Cardiac muscle cell (in vitro differentiated cells and primary cell): ENCODE measurements around the gene ICAM1. TPM values are rescaled to one million over a fixed set of nuclear protein-coding genes. Genes with fewer than 3 reads are reported as not detected.
A peak's percentile ranks its signal among the peaks of the same experiment; 100 is the strongest.

ENCODE experiments used
- DNase-seq, 2 donors: peaks; one replicate each; pipeline versions ENCODE4 v3.0.0 to v3.0.0-alpha.2; 2010 to 2017; ENCODE audit warnings: low read depth in 1 of 2, low spot score in 1 of 2
- H3K27ac ChIP-seq: fragments of 200-600 bp; sonication (generic); 2 replicates; pipeline ENCODE4 v1.5.1; 2016
- H3K27me3 ChIP-seq: fragments of 200-600 bp; sonication (generic); 2 replicates; pipeline ENCODE4 v1.6.0; 2016; ENCODE audit warnings: control low read depth
- H3K36me3 ChIP-seq: fragments of 200-600 bp; sonication (generic); 2 replicates; pipeline ENCODE4 v1.5.1; 2016; ENCODE audit warnings: control low read depth
- H3K4me1 ChIP-seq: fragments of 200-600 bp; sonication (generic); 2 replicates; pipeline ENCODE4 v1.8.1; 2017; ENCODE audit warnings: low read depth, mild to moderate bottlenecking, mixed run types
- H3K4me3 ChIP-seq: fragments of 200-600 bp; sonication (generic); 2 replicates; pipeline ENCODE4 v1.5.1; 2016; ENCODE audit warnings: mild to moderate bottlenecking
- H3K9me3 ChIP-seq: fragments of 200-600 bp; sonication (generic); 2 replicates; pipeline ENCODE4 v1.5.1; 2017; ENCODE audit warnings: low read depth, mild to moderate bottlenecking, control low read depth
- polyA plus RNA-seq: library from polyadenylated mRNA; unstranded; fragments of >200 nt; fragmentation: Nextera tagmentation; extraction: Ambion mirVana; gene quantifications from 2 replicates; pipeline ENCODE4 v1.2.1, GENCODE V29; 2016
- total RNA-seq: library from RNA; depleted of rRNA; stranded (reverse); fragments of >200 nt; gene quantifications from 2 replicates; pipeline ENCODE4 v1.2.3, GENCODE V29; 2016
- TF ChIP-seq, protein P1 (sequence below): IDR thresholded peaks from 2 replicates; pipeline ENCODE4 v1.5.1; 2012; ENCODE audit warnings: low read depth, mild to moderate bottlenecking, low read length

The ICAM1 gene
- total and polyA plus RNA-seq, 2 experiments from 2014 or later, result 0.57 to 0.77 TPM

DNA sequence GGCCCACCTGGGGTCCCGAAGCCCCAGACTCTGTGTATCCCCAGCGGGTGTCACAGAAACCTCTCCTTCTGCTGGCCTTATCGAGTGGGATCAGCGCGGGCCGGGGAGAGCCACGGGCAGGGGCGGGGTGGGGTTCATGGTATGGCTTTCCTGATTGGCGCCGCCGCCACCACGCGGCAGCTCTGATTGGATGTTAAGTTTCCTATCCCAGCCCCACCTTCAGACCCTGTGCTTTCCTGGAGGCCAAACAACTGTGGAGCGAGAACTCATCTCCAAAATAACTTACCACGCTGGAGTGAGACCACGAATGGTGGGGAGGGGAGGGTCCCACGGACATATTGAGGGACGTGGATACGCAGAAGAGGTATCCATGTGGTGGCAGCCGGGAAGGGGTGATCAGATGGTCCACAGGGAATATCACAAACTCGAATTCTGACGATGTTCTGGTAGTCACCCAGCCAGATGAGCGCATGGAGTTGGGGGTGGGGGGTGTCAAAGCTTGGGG is 17.8 kb downstream of the ICAM1 start:
- DNase-seq, result peak; percentile 55 to 65
- Histone ChIP-seq H3K36me3 (no peaks in the 10 kb centered on the region), H3K27me3 (peaks cover 67% of the 10 kb centered on the region), H3K4me1 (no peaks in the 10 kb centered on the region), H3K4me3 (peak overlapping the region; percentile 50), H3K27ac (no peak overlapping the region), H3K9me3 (no peaks in the 10 kb centered on the region)
- TF ChIP-seq, protein P1, sequence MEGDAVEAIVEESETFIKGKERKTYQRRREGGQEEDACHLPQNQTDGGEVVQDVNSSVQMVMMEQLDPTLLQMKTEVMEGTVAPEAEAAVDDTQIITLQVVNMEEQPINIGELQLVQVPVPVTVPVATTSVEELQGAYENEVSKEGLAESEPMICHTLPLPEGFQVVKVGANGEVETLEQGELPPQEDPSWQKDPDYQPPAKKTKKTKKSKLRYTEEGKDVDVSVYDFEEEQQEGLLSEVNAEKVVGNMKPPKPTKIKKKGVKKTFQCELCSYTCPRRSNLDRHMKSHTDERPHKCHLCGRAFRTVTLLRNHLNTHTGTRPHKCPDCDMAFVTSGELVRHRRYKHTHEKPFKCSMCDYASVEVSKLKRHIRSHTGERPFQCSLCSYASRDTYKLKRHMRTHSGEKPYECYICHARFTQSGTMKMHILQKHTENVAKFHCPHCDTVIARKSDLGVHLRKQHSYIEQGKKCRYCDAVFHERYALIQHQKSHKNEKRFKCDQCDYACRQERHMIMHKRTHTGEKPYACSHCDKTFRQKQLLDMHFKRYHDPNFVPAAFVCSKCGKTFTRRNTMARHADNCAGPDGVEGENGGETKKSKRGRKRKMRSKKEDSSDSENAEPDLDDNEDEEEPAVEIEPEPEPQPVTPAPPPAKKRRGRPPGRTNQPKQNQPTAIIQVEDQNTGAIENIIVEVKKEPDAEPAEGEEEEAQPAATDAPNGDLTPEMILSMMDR, result no peak

DNA sequence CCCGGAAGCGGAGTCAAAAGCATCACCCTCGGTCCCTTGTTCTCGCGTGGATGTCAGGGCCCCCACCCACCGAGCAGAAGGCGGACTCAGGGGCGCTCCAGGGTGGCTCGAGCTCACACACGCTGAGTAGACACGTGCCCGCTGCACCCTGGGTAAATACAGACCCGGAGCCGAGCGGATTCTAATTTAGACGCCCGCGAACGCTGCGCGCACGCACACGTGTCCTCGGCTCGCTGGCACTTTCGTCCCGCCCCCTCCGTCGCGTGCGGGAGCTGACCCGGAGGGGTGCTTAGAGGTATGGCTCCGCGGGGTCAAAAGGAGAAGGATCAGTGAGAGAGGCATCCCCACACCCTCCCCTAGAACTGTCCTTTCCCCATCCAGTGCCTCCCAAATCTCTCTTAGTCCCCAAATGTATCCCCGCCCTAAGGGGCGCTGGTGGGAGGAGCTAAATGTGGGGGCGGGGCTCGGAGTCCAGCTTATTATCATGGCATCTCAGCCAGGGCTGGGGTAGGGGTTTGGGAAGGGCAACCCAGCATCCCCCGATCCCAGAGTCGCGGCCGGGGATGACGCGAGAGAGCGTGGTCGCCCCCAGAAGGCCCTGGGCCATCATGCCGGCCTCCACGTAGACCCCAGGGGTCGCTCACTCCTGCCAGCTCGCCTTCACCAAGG is 18.4 kb downstream of the ICAM1 start:
- H3K27ac ChIP-seq, result no peak overlapping the region
- no peaks in the 10 kb centered on the region for H3K4me1 ChIP-seq
- H3K4me3 ChIP-seq, result peak overlapping the region; percentile 50
- H3K36me3 ChIP-seq, result no peaks in the 10 kb centered on the region
- peak; percentile 58 to 77 for DNase-seq
- TF ChIP-seq, protein P1, result no peak
- peaks cover 73% of the 10 kb centered on the region for H3K27me3 ChIP-seq
- no peaks in the 10 kb centered on the region for H3K9me3 ChIP-seq

DNA sequence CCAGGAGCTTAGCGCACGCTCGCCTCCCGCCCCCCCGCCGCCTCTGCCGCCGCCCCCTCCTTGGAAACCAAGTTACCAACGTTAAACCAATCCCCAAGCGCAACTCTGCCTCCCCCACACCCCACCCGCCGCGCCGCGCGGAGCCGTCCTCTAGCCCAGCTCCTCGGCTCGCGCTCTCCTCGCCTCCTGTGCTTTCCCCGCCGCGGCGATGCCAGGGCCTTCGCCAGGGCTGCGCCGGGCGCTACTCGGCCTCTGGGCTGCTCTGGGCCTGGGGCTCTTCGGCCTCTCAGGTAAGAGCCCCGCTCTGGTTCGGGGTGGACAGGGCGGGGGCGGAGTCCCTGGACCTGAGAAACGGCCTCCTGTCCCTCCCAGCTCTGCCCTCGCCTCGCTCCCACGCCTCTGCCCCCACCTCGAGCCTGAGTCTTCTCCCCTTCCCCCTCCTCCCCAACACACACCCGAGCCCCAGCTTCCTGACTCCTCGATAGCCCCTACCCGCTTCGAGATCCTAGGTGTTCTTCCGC is 19.0 kb downstream of the ICAM1 start, which contains the start of gene ICAM5:
Gene ICAM5 (plus strand): TSS at position 117 of the 521 bp plus-strand sequence. CDS start 92 bp downstream, at position 209.
- H3K4me1 ChIP-seq, result no peaks in the 10 kb centered on the region
- H3K27me3 ChIP-seq, result peaks cover 79% of the 10 kb centered on the region
- peak; percentile 46 to 61 for DNase-seq
- H3K4me3 ChIP-seq, result peak within 1 kb of the TSS; percentile 50
- no peaks in the 10 kb centered on the region for H3K36me3 ChIP-seq
- TF ChIP-seq, protein P1, result no peak
- H3K9me3 ChIP-seq, result no peaks in the 10 kb centered on the region
- H3K27ac ChIP-seq, result no peak within 1 kb of the TSS

DNA sequence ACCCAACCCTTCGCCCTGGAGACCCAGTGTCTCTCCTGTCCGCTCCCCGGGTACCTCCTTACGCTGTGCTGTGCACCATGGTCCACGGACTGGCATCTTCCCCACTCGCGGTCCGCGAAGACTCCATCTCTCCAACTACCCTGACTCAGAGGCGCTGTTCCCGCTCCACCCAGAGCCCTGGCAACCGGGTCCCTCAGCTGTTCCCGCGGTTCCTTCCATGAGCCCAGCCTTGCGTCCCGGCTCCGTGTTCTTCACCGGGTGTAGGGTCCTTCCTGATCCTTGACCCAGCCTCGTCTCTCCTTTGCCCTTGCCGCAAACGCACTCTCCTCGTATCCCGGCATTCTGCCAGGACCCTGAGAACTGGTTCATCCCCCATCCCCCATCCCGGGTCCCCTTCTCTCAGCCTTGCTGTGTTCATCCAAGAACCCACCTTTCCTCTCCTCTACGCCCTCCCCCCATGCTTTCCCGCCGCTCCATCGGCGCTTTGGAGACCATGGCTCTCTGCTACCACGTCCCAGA is 19.5 kb downstream of the ICAM1 start:
- Histone ChIP-seq H3K27me3 (peaks cover 84% of the 10 kb centered on the region), H3K4me1 (no peaks in the 10 kb centered on the region), H3K9me3 (no peaks in the 10 kb centered on the region), H3K27ac (no peak overlapping the region), H3K36me3 (no peaks in the 10 kb centered on the region), H3K4me3 (peak overlapping the region; percentile 50)
- DNase-seq, result peak in 1 of 2 donors; percentile 32
- TF ChIP-seq, protein P1, result no peak

DNA sequence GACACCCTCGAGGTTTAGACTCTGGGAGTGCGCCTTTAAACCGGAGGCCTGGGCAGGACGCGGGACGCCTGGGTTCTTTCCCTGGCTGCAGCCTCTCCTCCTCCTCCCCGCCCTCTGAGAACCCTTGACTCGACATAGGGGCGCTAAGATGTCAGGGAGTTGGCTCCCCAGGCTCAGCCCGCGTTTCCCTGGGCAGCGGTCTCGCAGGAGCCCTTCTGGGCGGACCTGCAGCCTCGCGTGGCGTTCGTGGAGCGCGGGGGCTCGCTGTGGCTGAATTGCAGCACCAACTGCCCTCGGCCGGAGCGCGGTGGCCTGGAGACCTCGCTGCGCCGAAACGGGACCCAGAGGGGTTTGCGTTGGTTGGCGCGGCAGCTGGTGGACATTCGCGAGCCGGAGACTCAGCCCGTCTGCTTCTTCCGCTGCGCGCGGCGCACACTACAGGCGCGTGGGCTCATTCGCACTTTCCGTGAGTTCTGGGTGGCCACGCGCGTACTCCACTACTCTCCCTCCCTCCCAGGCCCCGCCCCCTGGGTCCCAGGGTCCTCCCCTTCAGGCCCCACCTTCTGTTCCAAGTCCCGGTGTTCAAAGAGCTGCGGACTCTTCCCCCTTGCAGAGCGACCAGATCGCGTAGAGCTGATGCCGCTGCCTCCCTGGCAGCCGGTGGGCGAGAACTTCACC is 20.1 kb downstream of the ICAM1 start:
- Histone ChIP-seq H3K4me3 (peak overlapping the region; percentile 50), H3K4me1 (no peaks in the 10 kb centered on the region), H3K27ac (no peak overlapping the region), H3K36me3 (no peaks in the 10 kb centered on the region), H3K9me3 (no peaks in the 10 kb centered on the region), H3K27me3 (peaks cover 90% of the 10 kb centered on the region)
- TF ChIP-seq, protein P1, result no peak
- peak; percentile 54 to 61 for DNase-seq
